WERI-Rb-1 (cell line): ENCODE results near the gene RHCG.

Experiments used
- DNase-seq: peaks from one replicate; pipeline ENCODE4 v3.0.0-alpha.2; 2020
- H3K27ac ChIP-seq: fragments of 250-450 bp; sonication (Bioruptor Pico); 2 replicates; pipeline ENCODE4 v1.5.1; 2020; ENCODE audit warnings: mild to moderate bottlenecking, moderate library complexity
- H3K27me3 ChIP-seq: fragments of 250-450 bp; sonication (Bioruptor Pico); 2 replicates; pipeline ENCODE4 v1.5.1; 2021; ENCODE audit warnings: mild to moderate bottlenecking, low read depth, moderate library complexity; ENCODE audit not compliant: insufficient read depth, severe bottlenecking
- H3K36me3 ChIP-seq: fragments of 250-450 bp; sonication (Bioruptor Pico); 2 replicates; pipeline ENCODE4 v1.5.1; 2020; ENCODE audit warnings: mild to moderate bottlenecking, moderate library complexity
- H3K4me3 ChIP-seq: 2 replicates; pipeline ENCODE4 v1.5.1; 2011; ENCODE audit warnings: low read depth, mild to moderate bottlenecking, control low read depth, low read length
- H3K9me3 ChIP-seq: fragments of 250-450 bp; sonication (Bioruptor Pico); 2 replicates; pipeline ENCODE4 v1.5.1; 2021; ENCODE audit warnings: mild to moderate bottlenecking, moderate library complexity; ENCODE audit not compliant: severe bottlenecking
- TF ChIP-seq, protein P1 (sequence below): IDR thresholded peaks from 2 replicates; pipeline ENCODE4 v1.5.1; 2011; ENCODE audit warnings: low read depth, mild to moderate bottlenecking, control low read depth, inconsistent platforms, low read length

Gene RHCG

DNA sequence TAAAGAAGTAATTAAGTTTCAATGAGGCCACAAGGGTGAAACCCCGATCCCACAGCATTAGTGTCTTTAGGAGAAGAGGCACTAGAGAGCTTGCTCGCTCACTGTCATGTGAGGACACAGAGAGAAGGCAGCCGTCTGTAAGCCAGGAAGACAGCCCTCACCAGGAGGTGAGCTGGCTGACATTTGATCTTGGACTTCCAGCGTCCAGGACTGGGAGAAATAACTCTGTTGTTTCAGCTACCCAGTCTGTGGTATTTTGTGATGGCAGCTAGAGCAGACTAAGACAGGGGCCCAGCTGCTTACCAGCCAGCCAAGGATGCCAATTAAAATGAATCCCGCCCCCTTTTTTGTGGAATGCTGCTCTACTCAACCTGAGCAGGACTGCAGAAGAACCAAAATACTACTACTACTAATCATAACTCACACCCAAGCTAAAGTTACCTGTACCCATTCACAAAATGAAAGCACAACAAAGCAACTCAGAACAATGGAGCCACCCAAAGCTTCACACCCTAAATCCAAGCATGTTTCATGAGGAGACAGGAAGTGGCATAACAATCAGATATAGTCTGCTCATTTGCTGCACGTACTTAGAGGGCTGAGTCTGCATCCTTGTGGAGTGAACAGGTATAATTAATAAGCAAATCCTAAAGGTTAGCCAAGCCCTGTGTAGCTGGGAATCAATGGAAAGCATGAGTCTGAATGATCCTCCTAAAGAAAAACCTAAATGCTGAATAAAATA lies 35.6 kb upstream of the RHCG start:
- H3K27ac ChIP-seq: no peak overlapping the region
- H3K9me3 ChIP-seq: peaks cover 9% of the 10 kb centered on the region
- TF ChIP-seq, protein P1, sequence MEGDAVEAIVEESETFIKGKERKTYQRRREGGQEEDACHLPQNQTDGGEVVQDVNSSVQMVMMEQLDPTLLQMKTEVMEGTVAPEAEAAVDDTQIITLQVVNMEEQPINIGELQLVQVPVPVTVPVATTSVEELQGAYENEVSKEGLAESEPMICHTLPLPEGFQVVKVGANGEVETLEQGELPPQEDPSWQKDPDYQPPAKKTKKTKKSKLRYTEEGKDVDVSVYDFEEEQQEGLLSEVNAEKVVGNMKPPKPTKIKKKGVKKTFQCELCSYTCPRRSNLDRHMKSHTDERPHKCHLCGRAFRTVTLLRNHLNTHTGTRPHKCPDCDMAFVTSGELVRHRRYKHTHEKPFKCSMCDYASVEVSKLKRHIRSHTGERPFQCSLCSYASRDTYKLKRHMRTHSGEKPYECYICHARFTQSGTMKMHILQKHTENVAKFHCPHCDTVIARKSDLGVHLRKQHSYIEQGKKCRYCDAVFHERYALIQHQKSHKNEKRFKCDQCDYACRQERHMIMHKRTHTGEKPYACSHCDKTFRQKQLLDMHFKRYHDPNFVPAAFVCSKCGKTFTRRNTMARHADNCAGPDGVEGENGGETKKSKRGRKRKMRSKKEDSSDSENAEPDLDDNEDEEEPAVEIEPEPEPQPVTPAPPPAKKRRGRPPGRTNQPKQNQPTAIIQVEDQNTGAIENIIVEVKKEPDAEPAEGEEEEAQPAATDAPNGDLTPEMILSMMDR: no peak
- no peak overlapping the region for H3K4me3 ChIP-seq
- no peaks in the 10 kb centered on the region for H3K27me3 ChIP-seq
- H3K36me3 ChIP-seq: no peaks in the 10 kb centered on the region
- DNase-seq: no peak

DNA sequence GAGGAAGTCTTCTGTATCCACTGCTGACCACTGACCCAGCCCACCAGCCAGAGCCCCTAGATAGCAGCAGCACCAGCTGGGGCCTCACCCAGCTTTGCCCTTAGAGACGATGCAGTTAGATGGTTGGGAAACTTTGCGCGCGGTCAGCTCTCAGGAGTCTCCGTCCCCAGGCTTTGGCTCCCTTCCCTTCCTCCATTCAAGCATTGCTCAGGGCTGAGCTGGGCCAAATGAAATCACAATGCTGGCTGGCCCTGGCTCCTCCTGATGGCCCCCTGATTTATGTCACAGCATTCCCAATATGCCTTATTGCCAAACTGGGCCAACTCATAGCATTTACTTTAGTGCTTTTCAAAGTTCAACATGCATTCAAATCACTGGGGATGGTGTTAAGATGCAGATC lies 34.6 kb upstream of the RHCG start:
- Histone ChIP-seq H3K36me3 (no peaks in the 10 kb centered on the region), H3K27me3 (no peaks in the 10 kb centered on the region), H3K27ac (no peak overlapping the region), H3K9me3 (peaks cover 9% of the 10 kb centered on the region), H3K4me3 (no peak overlapping the region)
- TF ChIP-seq, protein P1: no peak
- no peak for DNase-seq

DNA sequence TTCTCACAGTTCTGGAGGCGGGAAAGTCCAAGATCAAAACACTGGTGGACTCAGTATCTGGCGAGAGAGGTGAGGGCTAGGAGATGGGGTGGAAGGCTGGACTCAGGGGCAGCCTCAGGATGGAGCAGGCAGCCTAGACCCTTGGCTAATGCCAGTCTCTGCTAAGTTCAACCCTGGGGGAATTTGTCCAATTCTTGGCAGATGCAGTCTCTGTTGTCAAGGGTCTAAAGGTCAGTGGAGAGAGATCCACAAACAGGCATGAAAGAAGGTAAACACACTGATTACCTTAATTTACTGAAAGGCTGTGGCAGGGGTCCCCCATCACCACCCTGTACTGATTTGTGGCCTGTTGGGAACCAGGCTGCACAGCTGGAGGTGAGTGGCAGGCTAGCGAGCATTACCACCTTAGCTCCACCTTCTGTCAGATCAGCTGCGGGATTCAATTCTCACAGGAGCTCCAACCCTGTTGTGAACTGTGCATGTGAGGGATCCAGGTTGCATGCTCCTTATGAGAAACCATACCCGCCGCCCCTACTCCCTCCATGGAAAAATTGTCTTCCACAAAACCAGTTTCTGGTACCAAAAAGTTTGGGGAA lies 32.5 kb upstream of the RHCG start:
- H3K36me3 ChIP-seq: no peaks in the 10 kb centered on the region
- H3K4me3 ChIP-seq: no peak overlapping the region
- H3K9me3 ChIP-seq: peaks cover 5% of the 10 kb centered on the region
- no peak for DNase-seq
- no peak overlapping the region for H3K27ac ChIP-seq
- TF ChIP-seq, protein P1: no peak
- peaks cover 8% of the 10 kb centered on the region for H3K27me3 ChIP-seq

DNA sequence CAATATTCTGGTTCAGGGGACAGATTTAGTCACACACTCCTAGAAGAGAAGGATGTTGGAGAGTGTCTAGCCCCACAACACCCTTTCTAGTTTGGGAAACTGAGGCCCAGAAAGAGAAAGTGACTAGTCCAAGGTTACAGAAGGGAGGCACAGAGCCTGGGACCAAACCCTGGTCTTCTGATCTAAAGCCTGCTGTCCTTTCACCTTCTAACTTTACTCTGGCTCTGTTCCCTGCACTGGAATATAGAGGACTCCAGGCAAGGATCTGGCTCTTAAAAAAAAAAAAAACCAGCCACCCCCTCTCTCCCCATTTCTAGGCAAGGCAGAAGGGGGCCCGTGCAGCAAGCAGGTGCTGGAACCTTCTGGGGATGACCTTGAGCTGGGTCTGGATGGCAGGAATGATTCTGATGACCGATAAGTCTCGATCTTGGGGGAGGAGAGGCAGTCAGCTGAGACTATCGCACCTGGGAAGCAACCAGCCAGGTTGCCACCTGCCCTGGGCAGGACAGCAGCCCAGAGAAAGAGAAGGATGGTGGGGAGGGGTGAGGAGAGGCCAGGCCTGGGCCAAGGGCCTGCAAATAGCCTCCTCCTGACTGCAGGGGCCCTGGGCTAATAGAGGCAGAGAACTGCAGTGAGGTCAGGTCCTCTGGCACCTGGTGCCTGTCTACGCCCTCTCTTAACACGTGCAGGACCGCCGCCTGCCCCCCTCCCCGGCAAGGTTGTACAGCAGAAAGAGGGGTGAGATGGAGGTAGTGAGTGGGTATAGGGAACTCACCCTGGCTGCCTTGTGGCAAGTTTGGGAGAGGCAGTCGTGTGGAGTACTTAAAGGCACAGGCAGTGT lies 30.4 kb upstream of the RHCG start:
- Histone ChIP-seq H3K27me3 (peaks cover 8% of the 10 kb centered on the region), H3K27ac (no peak overlapping the region)
- DNase-seq: no peak

DNA sequence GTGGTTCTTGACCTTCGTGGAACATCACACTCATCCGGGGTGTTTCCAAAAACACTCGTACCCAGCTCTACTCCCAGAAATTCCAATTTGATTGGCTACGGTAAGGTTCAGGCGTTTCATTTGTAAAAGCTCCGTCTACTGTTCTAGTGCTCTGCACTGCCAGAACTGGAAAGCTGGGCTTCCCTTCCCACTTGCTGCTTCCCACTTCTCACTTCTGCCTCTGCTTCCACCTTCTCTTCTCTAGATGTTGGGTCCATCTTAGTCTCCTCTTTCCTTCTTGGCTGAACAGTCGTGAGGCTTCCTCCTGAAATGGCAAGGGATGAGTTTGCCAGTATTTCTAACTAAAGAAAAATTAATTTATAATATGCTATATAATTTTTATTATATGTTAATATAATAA lies 29.8 kb upstream of the RHCG start:
- TF ChIP-seq, protein P1: no peak

More for the DNA sequence above, 30.4 kb upstream of the RHCG start:
- Histone ChIP-seq H3K36me3 (no peaks in the 10 kb centered on the region), H3K9me3 (no peaks in the 10 kb centered on the region), H3K4me3 (no peak overlapping the region)
- TF ChIP-seq, protein P1: no peak

More for the DNA sequence above, 29.8 kb upstream of the RHCG start:
- no peak overlapping the region for H3K4me3 ChIP-seq
- no peaks in the 10 kb centered on the region for H3K9me3 ChIP-seq
- H3K36me3 ChIP-seq: no peaks in the 10 kb centered on the region
- no peak for DNase-seq
- no peak overlapping the region for H3K27ac ChIP-seq
- H3K27me3 ChIP-seq: peaks cover 8% of the 10 kb centered on the region
